Neural cell (in vitro differentiated cells): ENCODE measurements around the gene TLE1.

Experiments
- CTCF ChIP-seq: fragments of 450-650 bp; IDR thresholded peaks from 2 replicates; pipeline ENCODE4 v1.5.1; 2014; ENCODE audit warnings: antibody characterized with exemption, mild to moderate bottlenecking, moderate library complexity; ENCODE audit not compliant: poor library complexity, severe bottlenecking
- EZH2 ChIP-seq: fragments of 200-600, 300-800 bp; shearing (Covaris generic), sonication (generic); IDR thresholded peaks from 2 replicates; pipeline ENCODE4 v1.6.1; 2014; ENCODE audit warnings: antibody characterized with exemption, low read length, borderline replicate concordance, mild to moderate bottlenecking; ENCODE audit not compliant: insufficient read depth, poor library complexity, severe bottlenecking
- POLR2AphosphoS5 ChIP-seq: IDR thresholded peaks from 2 replicates; pipeline ENCODE4 v1.6.1; 2012
- RAD21 ChIP-seq: fragments of 450-650 bp; conservative IDR thresholded peaks from 2 replicates; pipeline ENCODE4 v1.6.1; 2014; ENCODE audit warnings: antibody characterized with exemption, mild to moderate bottlenecking, moderate library complexity
- TAF1 ChIP-seq: IDR thresholded peaks from 2 replicates; pipeline ENCODE4 v1.6.1; 2012; ENCODE audit warnings: low read depth

- no peak for TF ChIP-seq POLR2AphosphoS5
- no peak for TF ChIP-seq CTCF
- no peak for TF ChIP-seq RAD21
- TF ChIP-seq EZH2: no peak
- TF ChIP-seq TAF1: no peak
Observed at GRCh38 chr9:81631218-81631745, 58.1 kb downstream of the TLE1 start.
